ENCODE measurements around the gene GRK6. TPM values are rescaled to one million over a fixed set of nuclear protein-coding genes. Genes with fewer than 3 reads are reported as not detected.

Gene GRK6
- total RNA-seq, 4 donors from 2014 or later: 20.7 to 42.3 (median 31.5) TPM

- Histone ChIP-seq H3K4me1 (peaks cover 0 to 36% (median 3%) of the 10 kb centered on the region in 3 donors), H3K36me3 (peaks cover 0 to 45% of the 10 kb centered on the region in 2 donors), H3K4me3 (no peak overlapping the region), H3K9me3 (no peaks in the 10 kb centered on the region), H3K27me3 (no peaks in the 10 kb centered on the region), H3K27ac (peak overlapping the region in 2 of 4 donors; percentile 58 to 81)
- 80% methylated on average over 4 of the region's 28 CpGs; no CpG with 5 or more reads in 1 of the 2 donors for WGBS, 2 donors (ENCODE audit: low coverage in 1 of 2)
- ATAC-seq: no peak
- TF ChIP-seq POLR2A (IDR thresholded peaks at IDR 0.05) (no peak), CTCF (IDR thresholded peaks at IDR 0.05) (no peak), POLR2AphosphoS5 (IDR thresholded peaks at IDR 0.05) (no peak), EP300 (IDR thresholded peaks at IDR 0.05) (no peak)
Observed at GRCh38 chr5:177459819-177460628, 33.5 kb downstream of the GRK6 start.

GRCh38 chr5:177462021-177462670 lies 35.7 kb downstream of the GRK6 start:
- ATAC-seq: peak; percentile 14
- Histone ChIP-seq H3K4me3 (no peak overlapping the region), H3K27ac (peak overlapping the region in 3 of 4 donors; percentile 62 to 68 (median 62))

GRCh38 chr5:177465044-177465443 lies 38.6 kb downstream of the GRK6 start:
- no peaks in the 10 kb centered on the region for H3K27me3 ChIP-seq
- H3K9me3 ChIP-seq: no peaks in the 10 kb centered on the region
- peaks cover 0 to 25% (median 7%) of the 10 kb centered on the region in 3 donors for H3K4me1 ChIP-seq
- peaks cover 0 to 62% of the 10 kb centered on the region in 2 donors for H3K36me3 ChIP-seq
- H3K4me3 ChIP-seq: no peak overlapping the region
- no peak for ATAC-seq
- TF ChIP-seq POLR2A (IDR thresholded peaks at IDR 0.05) (no peak), POLR2AphosphoS5 (IDR thresholded peaks at IDR 0.05) (no peak), CTCF (IDR thresholded peaks at IDR 0.05) (no peak), EP300 (IDR thresholded peaks at IDR 0.05) (no peak)
- H3K27ac ChIP-seq: no peak overlapping the region
- WGBS, 2 donors (ENCODE audit: low coverage in 1 of 2): 77 to 90% methylated on average over 5 to 8 of the region's 11 CpGs

More at GRCh38 chr5:177462021-177462670, 35.7 kb downstream of the GRK6 start:
- Histone ChIP-seq H3K36me3 (peaks cover 0 to 66% of the 10 kb centered on the region in 2 donors), H3K4me1 (peaks cover 0 to 15% (median 0%) of the 10 kb centered on the region in 3 donors), H3K9me3 (no peaks in the 10 kb centered on the region), H3K27me3 (no peaks in the 10 kb centered on the region)
- WGBS, 2 donors (ENCODE audit: low coverage in 1 of 2): 81% methylated on average over 11 of the region's 27 CpGs; no CpG with 5 or more reads in 1 of the 2 donors
- no peak for TF ChIP-seq POLR2AphosphoS5 (IDR thresholded peaks at IDR 0.05)

- no peak overlapping the region for H3K27ac ChIP-seq
- no peaks in the 10 kb centered on the region for H3K27me3 ChIP-seq
- no peak overlapping the region for H3K4me3 ChIP-seq
- peaks cover 0 to 56% of the 10 kb centered on the region in 2 donors for H3K36me3 ChIP-seq
- WGBS, 2 donors (ENCODE audit: low coverage in 1 of 2): 93 to 100% methylated on average over 3 to 7 of the region's 25 CpGs
- no peak for ATAC-seq
- peaks cover 0 to 39% (median 25%) of the 10 kb centered on the region in 3 donors for H3K4me1 ChIP-seq
- no peaks in the 10 kb centered on the region for H3K9me3 ChIP-seq
- TF ChIP-seq EP300 (IDR thresholded peaks at IDR 0.05) (no peak), POLR2AphosphoS5 (IDR thresholded peaks at IDR 0.05) (no peak), POLR2A (IDR thresholded peaks at IDR 0.05) (no peak), CTCF (IDR thresholded peaks at IDR 0.05) (no peak)
Observed at GRCh38 chr5:177466861-177467260, 40.4 kb downstream of the GRK6 start.

GRCh38 chr5:177467436-177467835 lies 41.0 kb downstream of the GRK6 start:
- no peak overlapping the region for H3K4me3 ChIP-seq
- WGBS, 2 donors (ENCODE audit: low coverage in 1 of 2): 100% methylated on average over 2 of the region's 31 CpGs; no CpG with 5 or more reads in 1 of the 2 donors
- no peaks in the 10 kb centered on the region for H3K9me3 ChIP-seq
- TF ChIP-seq CTCF (IDR thresholded peaks at IDR 0.05) (no peak), POLR2A (IDR thresholded peaks at IDR 0.05) (no peak), EP300 (IDR thresholded peaks at IDR 0.05) (no peak), POLR2AphosphoS5 (IDR thresholded peaks at IDR 0.05) (no peak)
- peak overlapping the region in 1 of 4 donors; percentile 91 for H3K27ac ChIP-seq
- no peak for ATAC-seq
- peaks cover 0 to 56% of the 10 kb centered on the region in 2 donors for H3K36me3 ChIP-seq
- H3K27me3 ChIP-seq: no peaks in the 10 kb centered on the region
- peaks cover 0 to 45% (median 30%) of the 10 kb centered on the region in 3 donors for H3K4me1 ChIP-seq
